ENCODE results near the gene KDM3B.

Gene KDM3B

DNA sequence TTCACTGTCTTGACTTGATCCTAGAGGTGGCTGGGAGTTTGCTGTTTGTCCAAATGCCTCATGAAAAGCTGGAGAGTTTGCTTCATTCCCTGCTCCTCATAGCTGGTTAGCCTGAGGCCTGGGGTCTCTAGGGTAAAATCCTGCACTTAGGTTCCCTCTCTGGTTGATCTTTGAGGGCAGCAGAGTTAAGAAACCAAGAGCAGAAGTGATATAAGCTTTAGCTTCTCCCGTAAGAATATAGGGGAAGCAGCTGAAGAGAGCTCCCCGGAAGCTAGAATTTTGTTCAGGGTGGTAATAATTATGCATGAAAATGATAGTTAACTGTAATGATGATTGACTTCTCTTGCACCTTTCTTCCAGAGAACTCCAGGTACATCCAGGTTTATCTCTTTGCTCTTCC, 13.0 kb upstream of the KDM3B start:
- peak overlapping the region; percentile 87 to 97 for H3K4me3 Mint-ChIP-seq
- peaks cover 54% of the 10 kb centered on the region for H3K4me1 Mint-ChIP-seq
- DNase-seq (no peak), ATAC-seq (no peak)
- no peaks in the 10 kb centered on the region for H3K9me3 Mint-ChIP-seq
- H3K27ac Mint-ChIP-seq = peak overlapping the region; percentile 83 to 98
- H3K27me3 Mint-ChIP-seq = no peaks in the 10 kb centered on the region

- no peaks in the 10 kb centered on the region for H3K9me3 Mint-ChIP-seq
- DNase-seq (no peak), ATAC-seq (no peak)
- peaks cover 52% of the 10 kb centered on the region for H3K4me1 Mint-ChIP-seq
- H3K4me3 Mint-ChIP-seq = peak overlapping the region; percentile 87 to 97
- H3K27ac Mint-ChIP-seq = peak overlapping the region in 1 of 2 donors; percentile 98
- no peaks in the 10 kb centered on the region for H3K27me3 Mint-ChIP-seq
These were observed 12.5 kb upstream of the KDM3B start for GRCh38 chr5:138340008-138340407.

GRCh38 chr5:138344887-138345622, 7.4 kb upstream of the KDM3B start:
- no peaks in the 10 kb centered on the region for H3K9me3 Mint-ChIP-seq
- ATAC-seq (no peak), DNase-seq (no peak)
- no peak overlapping the region for H3K4me3 Mint-ChIP-seq
- peak overlapping the region in 1 of 2 donors; percentile 34 for H3K27ac Mint-ChIP-seq
- H3K4me1 Mint-ChIP-seq = peaks cover 31% of the 10 kb centered on the region
- no peaks in the 10 kb centered on the region for H3K27me3 Mint-ChIP-seq

GRCh38 chr5:138346889-138347288, 5.6 kb upstream of the KDM3B start:
- DNase-seq (no peak), ATAC-seq (no peak)
- H3K9me3 Mint-ChIP-seq = peaks cover 4 to 12% of the 10 kb centered on the region in 2 donors
- H3K27ac Mint-ChIP-seq = no peak overlapping the region
- H3K4me1 Mint-ChIP-seq = peaks cover 22% of the 10 kb centered on the region
- H3K27me3 Mint-ChIP-seq = no peaks in the 10 kb centered on the region
- H3K4me3 Mint-ChIP-seq = no peak overlapping the region

- Mint-ChIP-seq H3K27me3 (no peaks in the 10 kb centered on the region), H3K9me3 (peaks cover 8 to 16% of the 10 kb centered on the region in 2 donors), H3K27ac (no peak overlapping the region), H3K4me3 (no peak overlapping the region), H3K4me1 (peaks cover 38% of the 10 kb centered on the region)
- ATAC-seq (no peak), DNase-seq (no peak)
These were observed 2.5 kb upstream of the KDM3B start for GRCh38 chr5:138349852-138350562.

GRCh38 chr5:138350563-138350890, 2.0 kb upstream of the KDM3B start:
- Mint-ChIP-seq H3K9me3 (peaks cover 8 to 16% of the 10 kb centered on the region in 2 donors), H3K4me3 (no peak overlapping the region), H3K27ac (peak overlapping the region in 1 of 2 donors; percentile 38), H3K4me1 (peaks cover 39% of the 10 kb centered on the region), H3K27me3 (no peaks in the 10 kb centered on the region)
- DNase-seq (no peak), ATAC-seq (no peak)

DNA sequence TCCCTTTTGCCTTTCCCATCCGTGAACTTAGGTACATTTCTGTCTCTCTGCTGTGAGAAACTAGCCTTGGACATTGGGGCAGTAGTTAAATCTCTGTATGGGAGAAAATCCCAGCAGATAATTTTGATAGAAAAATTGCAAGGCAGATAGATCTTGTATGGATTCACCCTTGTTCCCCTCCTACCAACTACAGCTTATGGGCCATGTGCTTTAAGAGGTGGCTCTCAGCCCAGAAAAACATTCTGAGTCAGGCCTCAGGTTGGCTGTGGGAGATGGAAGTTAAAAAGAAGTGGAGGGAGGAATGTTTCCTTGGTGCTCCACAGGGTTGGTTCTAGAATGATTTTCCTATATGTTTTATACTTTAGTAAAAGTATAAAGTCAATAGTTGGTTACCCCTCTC, 1.4 kb upstream of the KDM3B start:
- Mint-ChIP-seq H3K27me3 (no peaks in the 10 kb centered on the region), H3K9me3 (peaks cover 8 to 16% of the 10 kb centered on the region in 2 donors), H3K27ac (no peak overlapping the region), H3K4me3 (no peak overlapping the region), H3K4me1 (peaks cover 44% of the 10 kb centered on the region)
- no peak for DNase-seq
- ATAC-seq = no peak

GRCh38 chr5:138351517-138351916, 968 bp upstream of the KDM3B start:
- Mint-ChIP-seq H3K9me3 (peaks cover 8 to 16% of the 10 kb centered on the region in 2 donors), H3K4me1 (peaks cover 49% of the 10 kb centered on the region), H3K4me3 (peak overlapping the region in 1 of 2 donors; percentile 0), H3K27me3 (no peaks in the 10 kb centered on the region), H3K27ac (no peak overlapping the region)
- ATAC-seq = no peak
- DNase-seq = no peak

GRCh38 chr5:138352722-138353559, 456 bp downstream of the KDM3B start:
- ATAC-seq = peak; percentile 77
- Mint-ChIP-seq H3K4me1 (peaks cover 45% of the 10 kb centered on the region), H3K4me3 (peak overlapping the region; percentile 90 to 92), H3K9me3 (peaks cover 8 to 16% of the 10 kb centered on the region in 2 donors), H3K27ac (peak overlapping the region; percentile 95 to 98), H3K27me3 (no peaks in the 10 kb centered on the region)
- DNase-seq = peak; percentile 80 to 81

- Mint-ChIP-seq H3K4me1 (peaks cover 44% of the 10 kb centered on the region), H3K27me3 (no peaks in the 10 kb centered on the region), H3K4me3 (peak overlapping the region; percentile 90 to 92), H3K9me3 (peaks cover 8 to 16% of the 10 kb centered on the region in 2 donors), H3K27ac (peak overlapping the region; percentile 95 to 98)
- DNase-seq = no peak
- no peak for ATAC-seq
These were observed 1.1 kb downstream of the KDM3B start for GRCh38 chr5:138353560-138354080.

DNA sequence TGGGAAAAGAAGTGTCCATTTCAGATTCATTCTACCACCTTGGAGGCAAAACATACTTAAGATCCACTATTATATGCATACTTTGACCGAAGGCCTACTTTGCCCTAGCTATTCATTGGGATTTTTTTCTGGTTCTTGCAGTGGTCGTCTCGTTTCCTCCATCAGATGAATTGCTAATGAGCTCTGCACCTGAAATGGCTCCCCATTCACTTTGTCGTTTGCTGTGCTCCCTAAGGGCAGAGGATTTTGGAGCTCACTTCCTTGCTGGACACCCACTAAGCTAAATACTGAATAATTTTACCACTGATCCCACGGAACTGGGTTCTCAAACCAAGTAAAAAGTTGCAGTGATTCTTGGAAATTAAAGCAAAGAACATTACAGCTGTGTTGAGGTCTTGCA, 1.9 kb downstream of the KDM3B start:
- ATAC-seq (no peak), DNase-seq (no peak)
- peak overlapping the region; percentile 90 to 92 for H3K4me3 Mint-ChIP-seq
- H3K4me1 Mint-ChIP-seq = peaks cover 44% of the 10 kb centered on the region
- H3K27ac Mint-ChIP-seq = no peak overlapping the region
- H3K9me3 Mint-ChIP-seq = peaks cover 8 to 16% of the 10 kb centered on the region in 2 donors
- no peaks in the 10 kb centered on the region for H3K27me3 Mint-ChIP-seq

DNA sequence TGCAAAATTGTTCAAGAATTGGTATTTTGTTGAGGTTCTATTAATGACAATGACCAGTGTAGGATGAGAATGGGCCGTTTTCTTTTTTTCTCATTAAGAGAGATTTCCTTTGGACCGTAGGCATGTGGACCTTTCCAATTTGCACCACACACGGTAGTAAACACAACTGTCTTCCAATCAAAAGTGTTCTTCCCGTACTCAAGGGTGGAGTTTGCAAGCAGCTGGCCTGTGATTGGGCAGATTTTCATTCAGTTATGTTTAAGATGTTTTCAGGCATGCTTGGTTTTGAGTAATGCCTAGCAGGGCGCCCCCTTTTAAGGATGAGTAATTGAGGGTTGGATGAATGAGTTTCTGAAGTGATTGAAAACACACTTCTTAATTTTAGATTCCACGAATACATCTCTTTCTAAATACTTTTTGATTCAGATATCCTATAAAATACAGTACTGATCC, 2.5 kb downstream of the KDM3B start:
- Mint-ChIP-seq H3K27ac (no peak overlapping the region), H3K9me3 (peaks cover 8 to 16% of the 10 kb centered on the region in 2 donors), H3K27me3 (no peaks in the 10 kb centered on the region), H3K4me3 (peak overlapping the region; percentile 90 to 92), H3K4me1 (peaks cover 48% of the 10 kb centered on the region)
- DNase-seq = peak; percentile 49 to 66
- ATAC-seq = peak; percentile 66

GRCh38 chr5:138359621-138360020, 7.1 kb downstream of the KDM3B start:
- ATAC-seq = no peak
- H3K27me3 Mint-ChIP-seq = no peaks in the 10 kb centered on the region
- peak overlapping the region in 1 of 2 donors; percentile 69 for H3K27ac Mint-ChIP-seq
- H3K4me3 Mint-ChIP-seq = no peak overlapping the region
- no peaks in the 10 kb centered on the region for H3K9me3 Mint-ChIP-seq
- H3K4me1 Mint-ChIP-seq = peaks cover 47% of the 10 kb centered on the region
- DNase-seq = no peak

- H3K27ac Mint-ChIP-seq = no peak overlapping the region
- H3K4me3 Mint-ChIP-seq = no peak overlapping the region
- H3K4me1 Mint-ChIP-seq = peaks cover 33% of the 10 kb centered on the region
- H3K9me3 Mint-ChIP-seq = no peaks in the 10 kb centered on the region
- ATAC-seq (no peak), DNase-seq (no peak)
- no peaks in the 10 kb centered on the region for H3K27me3 Mint-ChIP-seq
These were observed 8.5 kb downstream of the KDM3B start for GRCh38 chr5:138360941-138361452.

- no peak overlapping the region for H3K27ac Mint-ChIP-seq
- ATAC-seq (no peak), DNase-seq (no peak)
- H3K4me3 Mint-ChIP-seq = no peak overlapping the region
- H3K27me3 Mint-ChIP-seq = no peaks in the 10 kb centered on the region
- peaks cover 52% of the 10 kb centered on the region for H3K4me1 Mint-ChIP-seq
- H3K9me3 Mint-ChIP-seq = no peaks in the 10 kb centered on the region
These were observed 12.1 kb downstream of the KDM3B start for GRCh38 chr5:138364576-138364975.
